NCI-H748 (cell line): ENCODE data around the gene COG5.
"Not testable (repeated sequence)": the region's sequence is repeated elsewhere in the genome, so short reads cannot be mapped to it uniquely, and the experiment has no call there.

Experiments
- DNase-seq: peaks from one replicate; lab custom pipeline; 2025; ENCODE audit not compliant: unreplicated experiment; lab: John Stamatoyannopoulos, UW

Gene COG5

GRCh38 chr7:107234436-107234835 is 329.3 kb downstream of the COG5 start:
- DNase-seq: no peak

DNA sequence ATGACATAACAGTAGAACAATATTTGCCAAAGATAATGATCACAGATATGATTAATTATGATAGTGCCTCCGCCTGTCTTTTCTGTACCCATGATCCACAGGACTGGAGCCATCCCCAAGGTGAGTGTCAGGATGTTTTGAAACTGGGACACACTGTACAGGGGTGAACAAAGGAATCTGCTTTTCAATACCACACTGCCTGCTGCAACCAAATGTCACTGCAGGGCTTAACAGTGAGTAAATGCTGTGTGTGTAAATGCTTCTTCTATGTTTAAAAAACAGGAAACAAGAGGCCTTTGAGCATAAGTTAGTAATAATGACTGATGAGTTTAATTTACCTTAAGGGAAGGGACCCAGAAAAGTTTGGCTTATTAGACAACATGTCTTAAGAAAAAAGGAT is 329.7 kb downstream of the COG5 start:
- DNase-seq: no peak

GRCh38 chr7:107233174-107233573 is 330.5 kb downstream of the COG5 start:
- DNase-seq: no peak

DNA sequence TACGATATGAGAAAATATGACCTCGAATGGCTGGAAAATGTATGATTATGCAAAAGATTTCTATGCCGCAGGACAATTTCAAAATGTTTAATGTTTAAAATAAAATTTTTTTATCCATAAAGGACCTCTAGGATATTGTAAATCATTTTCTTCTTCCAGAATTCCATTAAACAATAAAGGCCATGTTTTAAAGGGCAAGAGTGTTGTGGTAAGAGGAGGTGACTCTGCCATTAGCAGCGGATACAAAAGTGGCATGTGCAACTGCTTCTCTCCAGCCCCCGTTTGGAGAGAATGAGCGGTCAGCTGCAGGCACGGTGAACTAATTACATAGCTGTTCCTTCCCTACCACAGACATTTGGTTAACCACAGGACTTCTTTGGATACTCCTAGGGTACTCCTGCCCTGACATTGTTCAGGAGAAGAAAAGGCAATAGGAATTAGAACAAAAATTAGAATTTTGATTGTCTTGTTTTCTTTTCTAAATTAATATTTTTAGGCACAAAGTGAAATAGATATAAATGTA is 331.1 kb downstream of the COG5 start:
- no peak for DNase-seq

DNA sequence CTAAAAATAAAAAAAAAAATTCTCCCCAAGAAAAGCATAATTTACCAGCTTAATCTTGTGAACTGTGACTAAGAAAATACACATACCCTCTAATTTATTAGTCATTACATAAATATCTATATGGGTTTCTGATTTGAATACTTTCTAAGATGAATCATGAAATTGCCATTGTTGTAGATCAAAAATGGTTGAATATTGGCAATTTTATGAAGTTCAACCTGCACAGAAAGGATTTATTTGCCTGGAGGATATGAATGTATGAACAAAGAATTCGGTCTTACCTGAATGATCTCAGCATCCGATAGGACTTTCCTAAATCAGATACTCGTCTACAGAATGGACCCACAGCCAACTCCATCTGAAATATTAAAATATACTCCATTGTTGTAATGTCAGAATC is 333.4 kb downstream of the COG5 start:
- no peak for DNase-seq

- no peak for DNase-seq
Measured at GRCh38 chr7:107228291-107228690, 335.4 kb downstream of the COG5 start.

DNA sequence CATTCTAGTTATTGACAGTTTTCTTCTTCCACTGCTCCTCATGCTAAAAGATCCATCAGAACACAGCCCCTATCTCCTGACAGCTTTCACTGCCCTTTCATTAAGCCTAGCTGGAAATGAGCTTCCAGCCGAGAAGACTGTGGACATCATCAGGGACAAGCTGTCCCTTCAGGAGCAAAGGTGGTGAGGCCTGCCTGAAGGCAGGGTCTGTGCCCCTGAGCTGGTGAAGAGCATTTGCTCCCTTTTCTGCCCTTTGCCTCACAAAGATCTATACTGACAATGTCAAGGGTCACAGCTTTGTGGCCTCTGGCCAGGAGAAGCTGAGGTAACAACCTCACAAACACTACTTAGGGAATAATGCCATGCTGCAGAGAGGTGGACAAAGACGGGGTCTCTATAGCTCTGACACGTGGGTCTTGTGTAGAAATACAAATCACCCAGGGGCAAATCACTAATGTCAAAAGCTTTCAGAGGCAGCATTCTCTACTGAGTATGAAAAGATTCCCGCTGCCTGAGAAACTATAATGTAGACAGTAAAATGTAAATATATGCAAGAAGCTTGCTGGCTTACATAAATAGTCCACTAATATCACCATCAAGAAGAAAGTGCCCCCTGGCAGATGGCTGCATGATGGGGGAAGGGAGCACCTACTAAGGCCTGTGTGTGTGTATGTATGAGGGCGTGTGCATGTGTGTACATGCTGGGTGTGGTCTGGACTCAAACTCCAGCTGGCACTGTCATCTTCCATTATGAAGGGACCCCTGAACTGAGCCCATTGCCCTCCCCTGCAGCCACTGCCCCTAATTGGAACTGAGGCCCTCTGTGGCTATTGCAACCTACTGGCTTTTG is 339.1 kb downstream of the COG5 start:
- peak; percentile 77 for DNase-seq

DNA sequence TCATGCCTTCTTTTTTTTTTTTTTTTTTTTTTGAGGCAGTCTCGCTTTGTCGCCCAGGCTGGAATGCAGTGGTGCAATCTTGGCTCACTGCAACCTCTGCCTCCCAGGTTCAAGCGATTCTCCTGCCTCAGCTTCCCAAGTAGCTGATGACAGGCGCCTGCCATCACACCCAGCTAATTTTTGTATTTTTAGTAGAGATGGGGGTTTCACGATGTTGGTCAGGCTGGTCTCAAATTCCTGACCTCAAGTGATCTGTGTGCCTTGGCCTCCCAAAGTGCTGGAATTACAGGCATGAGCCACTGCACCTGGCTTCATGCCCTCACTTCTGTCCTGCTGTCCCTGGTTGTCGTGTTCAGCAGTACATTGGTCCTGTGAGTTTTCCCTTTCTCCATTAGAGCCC is 342.9 kb downstream of the COG5 start:
- not testable (repeated sequence) for DNase-seq

DNA sequence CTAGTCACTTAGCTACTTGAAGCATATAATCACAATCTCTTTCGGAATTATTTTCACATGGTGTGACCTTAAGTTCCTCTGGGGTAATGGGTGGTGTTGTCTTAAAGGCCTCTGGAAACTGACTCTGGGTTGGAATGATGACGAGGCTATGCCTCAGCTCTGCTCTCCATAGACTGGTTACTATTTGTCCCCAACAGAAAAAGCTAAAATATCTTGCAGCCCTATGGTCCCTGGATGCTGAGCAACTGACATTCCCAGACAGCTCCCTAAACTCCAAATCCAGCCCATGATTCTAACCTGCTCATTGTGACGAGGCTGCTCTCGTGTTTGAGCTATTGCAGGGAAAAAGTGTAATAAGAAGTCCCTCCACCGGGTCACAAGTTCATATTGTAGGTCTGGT is 343.4 kb downstream of the COG5 start:
- no peak for DNase-seq

- DNase-seq: no peak
Measured at GRCh38 chr7:107219563-107220244, 344.0 kb downstream of the COG5 start.

DNA sequence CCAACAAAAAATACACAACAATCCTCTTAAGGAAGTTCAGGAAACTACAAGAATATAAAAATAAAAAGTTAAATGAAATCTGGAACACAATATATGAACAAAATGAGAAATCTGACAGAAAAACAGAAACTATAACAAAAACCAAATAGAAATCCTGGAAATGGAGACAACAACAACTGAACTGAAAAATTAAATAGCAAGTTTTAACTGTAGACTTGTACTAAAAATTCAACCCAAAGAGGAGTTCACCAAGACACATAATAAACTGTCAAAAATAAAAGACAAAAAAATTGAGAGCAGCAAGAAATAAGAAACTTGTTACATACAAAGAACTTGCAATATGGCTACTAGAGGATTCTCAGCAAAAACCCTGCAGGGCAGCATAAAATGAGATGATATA is 349.8 kb downstream of the COG5 start:
- DNase-seq: no peak

GRCh38 chr7:107213193-107213788 is 350.4 kb downstream of the COG5 start:
- no peak for DNase-seq

DNA sequence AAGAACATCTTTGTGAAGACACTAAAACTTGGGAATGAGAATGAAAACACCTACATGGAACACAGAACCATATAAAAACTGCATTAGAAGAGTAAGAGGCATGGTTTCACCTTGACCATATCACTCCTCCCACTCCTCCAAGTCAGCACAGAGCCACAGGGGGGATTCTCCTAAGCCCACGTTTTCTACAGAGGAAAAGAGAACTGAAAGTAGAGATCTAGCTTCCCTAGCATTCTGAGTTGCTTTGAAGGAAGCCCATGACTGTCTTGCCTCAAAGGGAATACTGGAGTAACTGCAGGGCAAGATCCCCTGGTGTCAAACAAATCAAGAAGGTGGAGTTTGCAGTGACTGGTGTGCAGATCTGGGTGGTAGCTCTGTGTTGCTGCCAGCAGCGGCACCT is 351.0 kb downstream of the COG5 start:
- no peak for DNase-seq

- DNase-seq: no peak
Measured at GRCh38 chr7:107210400-107210799, 353.3 kb downstream of the COG5 start.

GRCh38 chr7:107209565-107209964 is 354.2 kb downstream of the COG5 start:
- DNase-seq: no peak

DNA sequence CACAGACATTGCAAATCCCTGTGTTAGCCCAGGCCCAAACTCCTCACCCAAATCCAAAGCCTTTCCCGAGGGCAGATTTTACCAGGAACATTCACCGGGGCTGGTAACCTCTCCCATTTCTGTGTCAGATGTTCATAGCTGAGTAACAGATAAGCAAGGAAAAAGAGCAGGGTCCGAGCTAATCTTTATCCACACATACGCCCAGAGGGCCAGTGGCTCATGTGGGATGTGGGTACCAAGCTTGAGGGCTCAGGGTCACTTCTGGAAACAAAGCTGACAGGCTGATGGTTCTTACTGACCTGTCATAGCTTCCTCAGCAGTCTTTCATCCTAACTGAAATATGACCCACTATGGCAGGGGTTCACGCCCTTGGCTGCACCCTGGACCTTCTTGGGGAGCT is 355.2 kb downstream of the COG5 start:
- no peak for DNase-seq

GRCh38 chr7:107208024-107208521 is 355.6 kb downstream of the COG5 start:
- DNase-seq: no peak

GRCh38 chr7:107207459-107207858 is 356.3 kb downstream of the COG5 start:
- DNase-seq: no peak

DNA sequence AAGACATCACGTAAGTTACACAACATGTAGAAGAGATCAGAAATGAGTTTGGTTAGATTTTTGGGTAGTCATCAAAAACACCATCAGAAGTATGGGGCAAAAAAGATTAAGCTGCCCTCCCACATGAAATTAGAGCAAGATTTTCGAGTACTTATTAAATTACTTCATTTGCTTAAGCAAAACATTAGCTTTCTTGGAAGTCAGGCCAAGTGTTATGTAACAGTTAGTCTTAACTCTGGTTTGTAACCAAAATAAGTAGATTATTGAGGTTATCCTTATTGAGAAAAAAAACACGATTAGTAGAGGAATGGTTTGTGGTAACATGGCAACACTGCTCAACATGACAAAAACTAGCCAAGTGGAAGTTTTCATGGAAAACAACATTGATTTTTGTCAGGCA is 357.0 kb downstream of the COG5 start:
- no peak for DNase-seq

GRCh38 chr7:107206136-107206535 is 357.6 kb downstream of the COG5 start:
- no peak for DNase-seq

DNA sequence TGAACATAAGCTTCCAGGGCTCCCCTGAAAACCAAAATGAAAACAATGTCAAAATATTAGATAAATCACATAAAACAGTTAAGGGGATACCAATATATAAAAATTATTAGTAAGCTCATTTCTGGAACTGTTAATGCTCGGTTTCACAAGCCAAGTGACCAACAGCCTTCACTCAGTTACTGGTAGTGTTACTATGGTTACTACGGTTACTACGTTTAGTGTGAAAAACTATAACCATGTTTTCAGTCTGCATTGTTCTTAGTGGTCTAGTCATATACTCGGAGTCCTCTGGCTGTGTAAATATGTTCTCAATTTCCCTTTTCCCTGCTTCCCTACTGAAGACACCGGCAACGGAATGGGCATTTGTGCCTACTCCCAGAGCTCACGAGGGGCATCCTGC is 360.1 kb downstream of the COG5 start:
- DNase-seq: no peak
